ENCODE results near the gene ZSCAN12. TPM values are rescaled to one million over a fixed set of nuclear protein-coding genes. Genes with fewer than 3 reads are reported as not detected.

The ZSCAN12 gene
- total and polyA plus RNA-seq, 2 donors (not counting 1 experiment from before 2014, with no cell fraction given) = 4.7 to 9.6 TPM

DNA sequence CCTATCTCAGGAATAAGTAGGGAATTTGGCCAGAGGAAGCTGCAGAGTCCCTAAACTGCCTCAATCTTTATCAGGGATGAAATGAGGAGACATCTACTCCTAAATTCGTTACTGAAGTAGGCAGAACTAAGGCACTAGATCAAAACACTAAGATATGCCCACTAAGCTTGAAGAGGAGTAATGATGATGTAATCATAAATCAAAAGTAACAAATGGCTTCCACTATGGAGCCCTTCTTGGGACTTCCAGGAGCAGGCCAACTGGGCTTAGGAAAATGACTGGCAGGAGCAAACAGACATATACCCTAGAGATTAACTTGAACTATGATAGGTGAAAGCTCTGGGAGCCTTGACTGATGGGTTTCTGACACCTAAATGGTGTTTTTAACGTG lies 15.4 kb downstream of the ZSCAN12 start:
- TF ChIP-seq CTCF (conservative IDR thresholded peaks at IDR 0.05 in 1 of 2, IDR thresholded peaks at IDR 0.05 in 1 of 2; ENCODE audit: low read depth in 1 of 2, low read length in 2 of 2) (no peak), EZH2 (IDR thresholded peaks at IDR 0.05; ENCODE audit: low read length, missing control alignments) (no peak)

DNA sequence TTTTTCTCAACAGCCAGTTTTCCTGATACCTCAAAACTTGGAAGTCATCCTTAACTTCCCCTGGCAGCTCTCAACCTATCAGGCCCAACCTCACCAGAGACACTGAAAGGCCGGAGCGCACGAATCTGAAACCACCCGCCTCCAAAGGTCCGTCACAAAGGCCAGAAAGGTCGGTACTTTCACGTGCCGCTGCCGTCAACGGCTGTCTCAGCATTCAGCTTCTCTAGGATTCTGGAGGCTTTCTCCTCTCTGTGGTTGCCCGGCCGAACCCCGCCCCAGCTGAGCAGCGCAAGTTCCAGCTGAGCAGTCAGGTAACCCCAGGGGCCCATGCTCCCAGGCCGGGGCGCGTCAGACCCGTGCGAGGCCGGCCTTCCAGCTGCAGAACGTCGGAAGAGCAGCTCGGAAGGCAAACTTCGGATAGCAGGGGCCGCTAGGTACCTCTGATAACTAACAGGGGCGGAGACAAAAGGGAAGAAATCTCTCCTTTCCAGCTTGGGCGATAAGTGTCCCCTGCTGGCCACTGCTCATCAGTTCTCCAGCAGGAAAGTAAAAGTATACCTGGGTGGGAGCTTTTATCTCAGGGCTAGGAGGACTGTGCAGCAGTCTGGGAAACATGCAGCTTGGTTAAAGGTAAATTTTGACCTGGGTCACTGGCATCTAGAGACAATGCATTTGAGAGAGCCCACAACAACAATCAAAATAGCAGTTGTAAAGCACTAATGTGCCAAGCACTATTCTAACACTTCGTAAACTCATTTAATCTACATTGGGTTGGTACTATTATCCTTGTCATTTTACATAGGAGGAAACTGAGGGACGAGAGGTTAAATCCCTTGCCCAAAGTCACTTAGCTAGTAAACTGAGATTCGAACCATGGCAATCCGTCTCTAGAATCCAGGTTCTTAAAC lies 16.1 kb downstream of the ZSCAN12 start:
- H3K36me3 ChIP-seq (ENCODE audit: control insufficient read depth, insufficient read depth, low read length) = peaks cover 7% of the 10 kb centered on the region
- H3K27me3 ChIP-seq (ENCODE audit: control insufficient read depth, insufficient read depth, low read length) = no peaks in the 10 kb centered on the region
- H3K4me1 ChIP-seq (ENCODE audit: control insufficient read depth, extremely low read depth, insufficient read depth, low read length) = peaks cover 4% of the 10 kb centered on the region
- H4K20me1 ChIP-seq (ENCODE audit: control insufficient read depth, extremely low read depth, insufficient read depth, low read length) = no peaks in the 10 kb centered on the region
- H3K9ac ChIP-seq (ENCODE audit: insufficient read depth, low read length) = peak overlapping the region; percentile 27
- no peaks in the 10 kb centered on the region for H3K9me3 ChIP-seq (ENCODE audit: control insufficient read depth, insufficient read depth, low read depth, low read length)
- H3K4me2 ChIP-seq (ENCODE audit: extremely low read depth, insufficient read depth, low read length) = peak overlapping the region; percentile 83
- no peaks in the 10 kb centered on the region for H3K79me2 ChIP-seq (ENCODE audit: control insufficient read depth, insufficient read depth, low read length)
- peak overlapping the region; percentile 33 to 75 (median 42) for H3K4me3 ChIP-seq (replicated peaks in 1 of 4; ENCODE audit: control extremely low read depth in 1 of 4, insufficient read depth in 1 of 4, low read depth in 3 of 4, low read length in 4 of 4)
- H3K27ac ChIP-seq (ENCODE audit: insufficient read depth, low read length) = peak overlapping the region; percentile 86
- peak; percentile 83 to 95 for DNase-seq (ENCODE audit: low read depth in 2 of 2)
- H2AFZ ChIP-seq (ENCODE audit: low read length) = peak overlapping the region; percentile 80
- TF ChIP-seq CTCF (conservative IDR thresholded peaks at IDR 0.05 in 1 of 2, IDR thresholded peaks at IDR 0.05 in 1 of 2; ENCODE audit: low read depth in 1 of 2, low read length in 2 of 2) = peak; percentile 14 to 61
- no peak for TF ChIP-seq EZH2 (IDR thresholded peaks at IDR 0.05; ENCODE audit: low read length, missing control alignments)

More for the DNA sequence above, 15.4 kb downstream of the ZSCAN12 start:
- Histone ChIP-seq H3K27me3 (ENCODE audit: control insufficient read depth, insufficient read depth, low read length) (no peaks in the 10 kb centered on the region), H3K36me3 (ENCODE audit: control insufficient read depth, insufficient read depth, low read length) (peaks cover 7% of the 10 kb centered on the region), H3K9ac (ENCODE audit: insufficient read depth, low read length) (no peak overlapping the region), H2AFZ (ENCODE audit: low read length) (no peak overlapping the region), H4K20me1 (ENCODE audit: control insufficient read depth, extremely low read depth, insufficient read depth, low read length) (no peaks in the 10 kb centered on the region), H3K9me3 (ENCODE audit: control insufficient read depth, insufficient read depth, low read depth, low read length) (no peaks in the 10 kb centered on the region), H3K27ac (ENCODE audit: insufficient read depth, low read length) (no peak overlapping the region), H3K4me2 (ENCODE audit: extremely low read depth, insufficient read depth, low read length) (no peak overlapping the region), H3K4me3 (replicated peaks in 1 of 4; ENCODE audit: control extremely low read depth in 1 of 4, insufficient read depth in 1 of 4, low read depth in 3 of 4, low read length in 4 of 4) (no peak overlapping the region), H3K4me1 (ENCODE audit: control insufficient read depth, extremely low read depth, insufficient read depth, low read length) (peaks cover 4% of the 10 kb centered on the region), H3K79me2 (ENCODE audit: control insufficient read depth, insufficient read depth, low read length) (no peaks in the 10 kb centered on the region)
- DNase-seq (ENCODE audit: low read depth in 2 of 2) = no peak

- TF ChIP-seq CTCF (conservative IDR thresholded peaks at IDR 0.05 in 1 of 2, IDR thresholded peaks at IDR 0.05 in 1 of 2; ENCODE audit: low read depth in 1 of 2, low read length in 2 of 2) = no peak
- no peak for TF ChIP-seq EZH2 (IDR thresholded peaks at IDR 0.05; ENCODE audit: low read length, missing control alignments)
- Histone ChIP-seq H2AFZ (ENCODE audit: low read length) (no peak overlapping the region), H4K20me1 (ENCODE audit: control insufficient read depth, extremely low read depth, insufficient read depth, low read length) (no peaks in the 10 kb centered on the region), H3K4me1 (ENCODE audit: control insufficient read depth, extremely low read depth, insufficient read depth, low read length) (peaks cover 4% of the 10 kb centered on the region), H3K36me3 (ENCODE audit: control insufficient read depth, insufficient read depth, low read length) (peaks cover 4% of the 10 kb centered on the region), H3K4me3 (replicated peaks in 1 of 4; ENCODE audit: control extremely low read depth in 1 of 4, insufficient read depth in 1 of 4, low read depth in 3 of 4, low read length in 4 of 4) (no peak overlapping the region), H3K79me2 (ENCODE audit: control insufficient read depth, insufficient read depth, low read length) (no peaks in the 10 kb centered on the region), H3K4me2 (ENCODE audit: extremely low read depth, insufficient read depth, low read length) (no peak overlapping the region), H3K9ac (ENCODE audit: insufficient read depth, low read length) (no peak overlapping the region), H3K27me3 (ENCODE audit: control insufficient read depth, insufficient read depth, low read length) (no peaks in the 10 kb centered on the region), H3K27ac (ENCODE audit: insufficient read depth, low read length) (no peak overlapping the region), H3K9me3 (ENCODE audit: control insufficient read depth, insufficient read depth, low read depth, low read length) (no peaks in the 10 kb centered on the region)
- peak in 1 of 2 donors; percentile 14 for DNase-seq (ENCODE audit: low read depth in 2 of 2)
Observed at GRCh38 chr6:28380381-28380780, 19.2 kb downstream of the ZSCAN12 start.
